ENCODE data around the gene CXorf38.
"Not testable (repeated sequence)": the region's sequence is repeated elsewhere in the genome, so short reads cannot be mapped to it uniquely, and the experiment has no call there.

The CXorf38 gene

GRCh38 chrX:40625294-40625693, 22.1 kb downstream of the CXorf38 start:
- Histone ChIP-seq H3K4me1 (ENCODE audit: control insufficient read depth, insufficient read depth, low read length, poor library complexity, severe bottlenecking) (no peaks in the 10 kb centered on the region), H3K27ac (ENCODE audit: low read depth, low read length, severe bottlenecking) (no peak overlapping the region), H3K4me3 (ENCODE audit: extremely low read depth, insufficient read depth, low read length, poor library complexity, severe bottlenecking) (no peak overlapping the region), H3K36me3 (ENCODE audit: control insufficient read depth, insufficient read depth, low read length) (peaks cover 8% of the 10 kb centered on the region), H3K9me3 (ENCODE audit: control insufficient read depth, low read length) (no peaks in the 10 kb centered on the region)
- WGBS, 2 experiments (ENCODE audit: insufficient coverage in 2 of 2): 100% methylated on average over 1 of the region's 4 CpGs; no CpG with 5 or more reads in 1 of the 2 experiments

- WGBS, 2 experiments (ENCODE audit: insufficient coverage in 2 of 2): 92 to 94% methylated on average over 9 to 27 of the region's 32 CpGs
- Histone ChIP-seq H3K9me3 (ENCODE audit: control insufficient read depth, low read length) (no peaks in the 10 kb centered on the region), H3K36me3 (ENCODE audit: control insufficient read depth, insufficient read depth, low read length) (no peaks in the 10 kb centered on the region), H3K4me3 (ENCODE audit: extremely low read depth, insufficient read depth, low read length, poor library complexity, severe bottlenecking) (no peak overlapping the region), H3K27ac (ENCODE audit: low read depth, low read length, severe bottlenecking) (no peak overlapping the region), H3K4me1 (ENCODE audit: control insufficient read depth, insufficient read depth, low read length, poor library complexity, severe bottlenecking) (no peaks in the 10 kb centered on the region)
Observed at GRCh38 chrX:40623665-40624064, 23.7 kb downstream of the CXorf38 start.

DNA sequence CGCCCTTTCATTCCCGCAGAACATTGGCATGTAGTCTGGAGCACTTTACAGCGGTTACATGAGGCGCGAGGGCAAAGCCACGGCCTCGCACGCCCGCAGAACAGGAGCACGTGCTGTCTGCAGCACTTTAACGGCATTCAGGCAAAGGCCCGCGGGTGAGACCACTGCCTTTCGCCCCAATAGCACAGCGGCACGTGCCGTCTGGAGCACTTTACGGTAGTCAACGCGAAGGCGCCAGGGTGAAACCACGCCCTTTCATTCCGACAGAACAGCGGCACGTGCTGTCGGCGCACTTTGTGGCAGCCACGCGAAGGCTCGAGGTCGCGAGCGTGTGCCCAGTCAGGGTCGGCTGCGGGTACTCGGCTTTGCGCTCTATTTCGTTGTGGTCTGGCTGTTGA, 24.2 kb downstream of the CXorf38 start, which contains the start of gene MPC1L:
TSS of gene MPC1L (plus strand) at position 290 of the 398 bp plus-strand sequence. CDS start 138 bp downstream, outside the sequence.
- no peaks in the 10 kb centered on the region for H3K9me3 ChIP-seq (ENCODE audit: control insufficient read depth, low read length)
- H3K36me3 ChIP-seq (ENCODE audit: control insufficient read depth, insufficient read depth, low read length): no peaks in the 10 kb centered on the region
- no peaks in the 10 kb centered on the region for H3K4me1 ChIP-seq (ENCODE audit: control insufficient read depth, insufficient read depth, low read length, poor library complexity, severe bottlenecking)
- no peak within 1 kb of the TSS for H3K27ac ChIP-seq (ENCODE audit: low read depth, low read length, severe bottlenecking)
- WGBS, 2 experiments (ENCODE audit: insufficient coverage in 2 of 2): 93 to 98% methylated on average over 26 to 38 of the region's 38 CpGs
- no peak within 1 kb of the TSS for H3K4me3 ChIP-seq (ENCODE audit: extremely low read depth, insufficient read depth, low read length, poor library complexity, severe bottlenecking)

DNA sequence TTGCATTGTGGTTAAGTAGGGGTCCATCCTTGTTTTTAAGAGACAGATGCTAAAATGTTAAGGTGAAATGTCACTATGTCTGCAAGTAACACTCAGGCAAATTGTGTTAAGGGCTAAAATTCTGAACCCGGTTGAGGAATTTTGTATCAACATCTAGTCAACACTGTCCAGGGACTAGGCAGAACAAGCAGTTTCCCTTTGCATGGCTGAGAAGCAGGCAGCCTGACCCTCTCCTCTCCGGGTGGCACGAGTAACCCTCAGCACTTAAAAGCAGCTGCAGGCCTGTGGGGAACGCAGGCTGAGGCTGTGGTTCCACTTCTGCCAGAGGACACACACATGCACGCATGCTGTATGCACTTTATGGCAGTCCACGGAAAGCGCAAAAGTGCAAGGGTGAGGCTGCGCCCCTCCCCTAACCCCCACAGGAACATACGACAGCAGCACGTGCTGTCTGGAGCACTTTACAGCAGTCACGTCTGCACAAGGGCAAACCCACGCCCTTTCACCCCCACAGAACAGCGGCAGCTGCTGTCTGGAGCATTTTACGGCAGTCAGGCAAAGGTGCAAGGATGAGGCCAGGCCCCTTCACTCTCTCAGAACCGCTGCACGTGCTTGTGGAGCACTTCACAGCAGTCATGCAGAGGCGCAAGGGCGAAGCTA, 24.8 kb downstream of the CXorf38 start:
- 83 to 86% methylated on average over 6 to 10 of the region's 18 CpGs for WGBS, 2 experiments (ENCODE audit: insufficient coverage in 2 of 2)
- Histone ChIP-seq H3K36me3 (ENCODE audit: control insufficient read depth, insufficient read depth, low read length) (no peaks in the 10 kb centered on the region), H3K4me3 (ENCODE audit: extremely low read depth, insufficient read depth, low read length, poor library complexity, severe bottlenecking) (no peak overlapping the region)

GRCh38 chrX:40617566-40617965, 29.8 kb downstream of the CXorf38 start:
- 89 to 100% methylated on average over 1 to 3 of the region's 7 CpGs for WGBS, 2 experiments (ENCODE audit: insufficient coverage in 2 of 2)
- H3K9me3 ChIP-seq (ENCODE audit: control insufficient read depth, low read length): no peaks in the 10 kb centered on the region
- no peaks in the 10 kb centered on the region for H3K4me1 ChIP-seq (ENCODE audit: control insufficient read depth, insufficient read depth, low read length, poor library complexity, severe bottlenecking)
- H3K27ac ChIP-seq (ENCODE audit: low read depth, low read length, severe bottlenecking): no peak overlapping the region
- no peak overlapping the region for H3K4me3 ChIP-seq (ENCODE audit: extremely low read depth, insufficient read depth, low read length, poor library complexity, severe bottlenecking)
- H3K36me3 ChIP-seq (ENCODE audit: control insufficient read depth, insufficient read depth, low read length): no peaks in the 10 kb centered on the region

More for the DNA sequence above, 24.8 kb downstream of the CXorf38 start:
- Histone ChIP-seq H3K27ac (ENCODE audit: low read depth, low read length, severe bottlenecking) (no peak overlapping the region), H3K4me1 (ENCODE audit: control insufficient read depth, insufficient read depth, low read length, poor library complexity, severe bottlenecking) (no peaks in the 10 kb centered on the region), H3K9me3 (ENCODE audit: control insufficient read depth, low read length) (no peaks in the 10 kb centered on the region)

DNA sequence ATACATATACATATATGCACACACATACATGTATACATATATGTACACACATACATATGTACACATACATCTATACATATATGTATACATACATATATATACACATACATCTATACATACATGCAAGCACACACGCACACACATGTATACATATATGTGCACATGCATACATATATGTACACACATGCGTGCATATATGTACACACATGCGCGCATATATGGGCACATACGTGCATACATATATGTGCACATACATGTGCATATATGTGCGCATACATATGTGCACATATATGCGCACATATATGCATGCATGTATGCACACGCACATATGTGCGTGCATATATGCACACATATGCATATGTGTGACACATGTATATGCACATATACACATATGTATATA, 31.4 kb downstream of the CXorf38 start:
- whole genome bisulfite sequencing, 2 experiments (ENCODE audit: insufficient coverage in 2 of 2): 0% methylated on average over 1 of the region's 9 CpGs; no CpG with 5 or more reads in 1 of the 2 experiments
- Histone ChIP-seq H3K9me3 (ENCODE audit: control insufficient read depth, low read length) (no peaks in the 10 kb centered on the region), H3K27ac (ENCODE audit: low read depth, low read length, severe bottlenecking) (no peak overlapping the region), H3K36me3 (ENCODE audit: control insufficient read depth, insufficient read depth, low read length) (no peaks in the 10 kb centered on the region), H3K4me3 (ENCODE audit: extremely low read depth, insufficient read depth, low read length, poor library complexity, severe bottlenecking) (no peak overlapping the region), H3K4me1 (ENCODE audit: control insufficient read depth, insufficient read depth, low read length, poor library complexity, severe bottlenecking) (no peaks in the 10 kb centered on the region)

GRCh38 chrX:40612511-40612910, 34.9 kb downstream of the CXorf38 start:
- no CpG with 5 or more reads among the region's 4 CpGs for WGBS, 2 experiments (ENCODE audit: insufficient coverage in 2 of 2)
- Histone ChIP-seq H3K4me1 (ENCODE audit: control insufficient read depth, insufficient read depth, low read length, poor library complexity, severe bottlenecking) (no peaks in the 10 kb centered on the region), H3K4me3 (ENCODE audit: extremely low read depth, insufficient read depth, low read length, poor library complexity, severe bottlenecking) (no peak overlapping the region), H3K9me3 (ENCODE audit: control insufficient read depth, low read length) (no peaks in the 10 kb centered on the region), H3K27ac (ENCODE audit: low read depth, low read length, severe bottlenecking) (no peak overlapping the region), H3K36me3 (ENCODE audit: control insufficient read depth, insufficient read depth, low read length) (no peaks in the 10 kb centered on the region)

DNA sequence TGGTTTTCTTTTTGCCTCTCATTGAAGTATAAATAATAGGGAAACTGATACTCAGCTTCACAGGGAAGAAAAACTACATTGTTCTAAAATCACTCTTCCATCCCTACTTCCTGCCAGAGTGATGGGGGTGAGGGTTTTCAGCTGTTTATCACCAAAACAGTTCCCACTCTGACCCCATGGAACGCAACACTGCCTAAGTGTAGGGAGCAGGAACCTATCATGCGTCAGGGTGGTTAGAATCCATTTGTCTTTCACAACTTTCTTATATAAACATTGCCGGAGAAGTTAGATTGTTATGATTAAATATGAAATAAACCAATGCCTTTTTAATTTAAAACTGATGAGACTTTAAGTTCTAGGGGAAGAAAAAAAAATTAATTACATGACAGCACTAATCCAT, 40.0 kb downstream of the CXorf38 start:
- H3K36me3 ChIP-seq (ENCODE audit: control insufficient read depth, insufficient read depth, low read length): peaks cover 11% of the 10 kb centered on the region
- H3K9me3 ChIP-seq (ENCODE audit: control insufficient read depth, low read length): no peaks in the 10 kb centered on the region
- H3K4me3 ChIP-seq (ENCODE audit: extremely low read depth, insufficient read depth, low read length, poor library complexity, severe bottlenecking): no peak overlapping the region
- no peaks in the 10 kb centered on the region for H3K4me1 ChIP-seq (ENCODE audit: control insufficient read depth, insufficient read depth, low read length, poor library complexity, severe bottlenecking)
- H3K27ac ChIP-seq (ENCODE audit: low read depth, low read length, severe bottlenecking): no peak overlapping the region
- WGBS, 2 experiments (ENCODE audit: insufficient coverage in 2 of 2): no CpG with 5 or more reads among the region's 3 CpGs

DNA sequence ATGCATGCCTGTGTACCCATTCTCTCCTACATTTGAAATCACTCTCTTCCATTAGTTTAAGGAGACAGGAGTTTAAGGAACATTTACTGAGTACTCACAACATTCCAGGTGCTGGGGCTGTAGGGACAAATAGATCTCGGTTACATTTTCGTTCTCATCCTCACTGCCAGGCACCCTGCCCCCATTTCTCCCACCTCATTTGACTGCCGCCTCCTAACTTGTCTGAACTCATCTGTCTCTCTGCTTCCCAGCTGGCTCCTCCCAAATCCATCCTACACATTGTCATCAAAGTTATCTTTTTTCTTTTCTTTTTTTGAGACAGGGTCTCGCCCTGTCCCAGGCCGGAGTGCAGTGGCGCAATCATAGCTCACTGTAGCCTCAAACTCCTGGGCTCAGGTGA, 43.9 kb downstream of the CXorf38 start:
- H3K9me3 ChIP-seq (ENCODE audit: control insufficient read depth, low read length): no peaks in the 10 kb centered on the region
- 95 to 97% methylated on average over 4 to 5 of the region's 6 CpGs for WGBS, 2 experiments (ENCODE audit: insufficient coverage in 2 of 2)
- H3K36me3 ChIP-seq (ENCODE audit: control insufficient read depth, insufficient read depth, low read length): peaks cover 35% of the 10 kb centered on the region
- no peak overlapping the region for H3K4me3 ChIP-seq (ENCODE audit: extremely low read depth, insufficient read depth, low read length, poor library complexity, severe bottlenecking)
- no peak overlapping the region for H3K27ac ChIP-seq (ENCODE audit: low read depth, low read length, severe bottlenecking)
- H3K4me1 ChIP-seq (ENCODE audit: control insufficient read depth, insufficient read depth, low read length, poor library complexity, severe bottlenecking): no peaks in the 10 kb centered on the region

DNA sequence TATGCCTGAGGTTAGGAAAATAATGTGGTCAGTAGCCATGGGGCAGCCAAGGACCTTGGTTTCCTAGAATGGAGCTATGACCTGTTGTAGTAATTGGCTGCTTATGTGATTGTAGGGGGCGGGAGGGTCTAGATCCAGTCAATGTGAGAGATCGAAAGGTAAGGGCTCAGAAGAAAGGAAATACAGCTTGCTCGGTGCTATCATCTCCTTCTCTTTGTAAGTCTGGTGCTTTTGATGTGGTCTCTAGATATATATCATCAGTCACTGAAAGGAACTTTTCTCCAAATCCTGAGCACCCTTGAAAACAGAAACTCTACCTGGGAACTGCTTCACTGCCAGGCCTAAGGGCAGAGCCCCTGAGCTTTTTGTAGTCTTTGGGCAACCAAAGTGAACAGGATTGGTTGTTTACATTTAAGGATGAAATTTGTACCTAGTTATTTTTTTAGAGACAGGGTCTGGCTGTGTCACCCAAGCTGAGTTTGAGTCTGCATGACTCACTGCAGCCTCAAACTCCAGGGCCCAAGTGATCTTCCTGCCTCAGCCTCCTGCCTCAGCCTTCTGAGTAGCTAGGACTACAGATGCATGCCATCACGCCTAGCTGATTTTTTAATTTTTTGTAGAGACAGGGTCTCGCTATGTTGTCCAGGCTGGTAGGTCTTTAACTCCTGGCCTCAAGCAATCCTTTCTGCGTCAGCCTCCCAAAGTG, 57.6 kb downstream of the CXorf38 start:
- H3K4me1 ChIP-seq (ENCODE audit: control insufficient read depth, insufficient read depth, low read length, poor library complexity, severe bottlenecking); H3K9me3 ChIP-seq (ENCODE audit: control insufficient read depth, low read length); H3K4me3 ChIP-seq (ENCODE audit: extremely low read depth, insufficient read depth, low read length, poor library complexity, severe bottlenecking); H3K27ac ChIP-seq (ENCODE audit: low read depth, low read length, severe bottlenecking): not testable (repeated sequence)
- peaks cover 22% of the 10 kb centered on the region for H3K36me3 ChIP-seq (ENCODE audit: control insufficient read depth, insufficient read depth, low read length)
- WGBS, 2 experiments (ENCODE audit: insufficient coverage in 2 of 2): 100% methylated on average over 3 of the region's 6 CpGs; no CpG with 5 or more reads in 1 of the 2 experiments

GRCh38 chrX:40587623-40588022, 59.7 kb downstream of the CXorf38 start:
- WGBS, 2 experiments (ENCODE audit: insufficient coverage in 2 of 2): 100% methylated on average over 1 of the region's 1 CpG; no CpG with 5 or more reads in 1 of the 2 experiments

More at GRCh38 chrX:40587623-40588022, 59.7 kb downstream of the CXorf38 start:
- not testable (repeated sequence) for H3K27ac ChIP-seq (ENCODE audit: low read depth, low read length, severe bottlenecking); H3K4me1 ChIP-seq (ENCODE audit: control insufficient read depth, insufficient read depth, low read length, poor library complexity, severe bottlenecking); H3K9me3 ChIP-seq (ENCODE audit: control insufficient read depth, low read length); H3K4me3 ChIP-seq (ENCODE audit: extremely low read depth, insufficient read depth, low read length, poor library complexity, severe bottlenecking)
- peaks cover 15% of the 10 kb centered on the region for H3K36me3 ChIP-seq (ENCODE audit: control insufficient read depth, insufficient read depth, low read length)
